K562 (cell line): Measurements from ENCODE around the gene GPATCH2. TPM values are rescaled to one million over a fixed set of nuclear protein-coding genes. Genes with fewer than 3 reads are reported as not detected.

Experiments used
- ATAC-seq: fragments of 200-7000 bp; cut with Tn5 transposase; 3 replicates; pipeline ENCODE4 v1.9.1; 2020; ENCODE audit warnings: moderate library complexity
- BruUV-seq: library from RNA; stranded (reverse); fragments of 400-500 nt; replicated peaks from 2 replicates; lab custom pipeline; 2021; lab: Mats Ljungman, UMichigan
- CTCF ChIA-PET: fragments of 300-600 bp; formaldehyde crosslinking; extraction: SDS; loops from one replicate; lab custom pipeline; 2021; ENCODE audit warnings: low intra/inter-chr PET ratio; lab: Yijun Ruan, JAX
- POLR2A ChIA-PET: fragments of 300-600, 350-650 bp; sonication (Branson Sonifier 250); formaldehyde crosslinking; extraction: SDS; loops from one replicate; lab custom pipeline; 2021; ENCODE audit warnings: antibody characterized with exemption, inconsistent platforms; lab: Yijun Ruan, JAX
- DNase-seq, 4 experiments: peaks; one replicate each; pipeline versions ENCODE4 v3.0.0 to v3.0.0-alpha.2; 2011 to 2018; ENCODE audit warnings: low spot score in 3 of 4, mixed read lengths in 3 of 4; ENCODE audit errors: extremely low read depth in 1 of 4
- FAIRE-seq: peaks from 2 replicates; lab custom pipeline; 2011; peaks lifted over from hg19 to GRCh38; lab: Jason Lieb, UNC
- H2AFZ ChIP-seq: 2 replicates; pipeline ENCODE4 v1.6.0; 2011; ENCODE audit warnings: low read depth, low read length, control low read depth, inconsistent platforms
- H3K27ac ChIP-seq: fragments of 200-600 bp; 3 replicates; pipeline ENCODE4 v1.8.0; 2011; ENCODE audit warnings: low read depth, mild to moderate bottlenecking, control low read depth, inconsistent platforms, low read length, moderate library complexity, mixed read lengths; ENCODE audit errors: extremely low read depth
- H3K27me3 ChIP-seq, 2 experiments: fragments of 300-600 bp in 1 of 2; 2 replicates in 1 of 2; 3 replicates in 1 of 2; pipeline versions ENCODE4 v1.6.0 to v1.8.0; 2011; ENCODE audit warnings: inconsistent platforms in 2 of 2, low read length in 2 of 2, mild to moderate bottlenecking in 1 of 2, mixed read lengths in 1 of 2, moderate library complexity in 1 of 2; ENCODE audit not compliant: control insufficient read depth in 2 of 2, insufficient read depth in 2 of 2
- H3K36me3 ChIP-seq: fragments of 300-600 bp; 3 replicates; pipeline ENCODE4 v1.8.0; 2011; ENCODE audit warnings: mild to moderate bottlenecking, low read length, inconsistent platforms; ENCODE audit not compliant: control insufficient read depth, insufficient read depth
- H3K4me1 ChIP-seq, 2 experiments: fragments of 200-600 bp in 1 of 2; replicated peaks in 1 of 2; 2 replicates in 1 of 2; 3 replicates in 1 of 2; pipeline versions ENCODE4 v1.5.1 to v1.8.0; 2011; ENCODE audit warnings: inconsistent platforms in 2 of 2, low read length in 2 of 2, mild to moderate bottlenecking in 1 of 2, mixed read lengths in 1 of 2, moderate library complexity in 1 of 2; ENCODE audit not compliant: control insufficient read depth in 2 of 2, insufficient read depth in 2 of 2
- H3K4me2 ChIP-seq: 2 replicates; pipeline ENCODE4 v1.6.1; 2011; ENCODE audit warnings: low read length, control low read depth, inconsistent platforms, mixed read lengths; ENCODE audit not compliant: insufficient read depth
- H3K4me3 ChIP-seq: fragments of 200-600 bp; sonication (generic), shearing (Covaris generic); 2 replicates; pipeline ENCODE4 v1.5.1; 2016; ENCODE audit warnings: control low read depth, inconsistent platforms
- H3K79me2 ChIP-seq: fragments of 200-600 bp; 3 replicates; pipeline ENCODE4 v1.8.0; 2011; ENCODE audit warnings: low read length, inconsistent platforms; ENCODE audit not compliant: control insufficient read depth, insufficient read depth
- H3K9ac ChIP-seq, 2 experiments: 2 replicates each; pipeline versions ENCODE4 v1.6.0 to v1.6.1; 2011; ENCODE audit warnings: low read depth in 2 of 2, low read length in 2 of 2, control low read depth in 1 of 2, inconsistent platforms in 1 of 2, mild to moderate bottlenecking in 1 of 2, mixed read lengths in 1 of 2; ENCODE audit not compliant: insufficient read depth in 1 of 2
- H3K9me1 ChIP-seq: one replicate; pipeline ENCODE4 v1.6.0; 2011; ENCODE audit warnings: inconsistent platforms, mild to moderate bottlenecking, low read length, moderate library complexity; ENCODE audit not compliant: control insufficient read depth, insufficient read depth
- H3K9me3 ChIP-seq: replicated peaks from 2 replicates; pipeline ENCODE4 v1.5.1; 2011; ENCODE audit warnings: low read depth, low read length, inconsistent platforms; ENCODE audit not compliant: control insufficient read depth, insufficient read depth
- H4K20me1 ChIP-seq: replicated peaks from 2 replicates; pipeline ENCODE4 v1.6.1; 2011; ENCODE audit warnings: low read length, inconsistent platforms, mixed read lengths; ENCODE audit not compliant: control insufficient read depth, insufficient read depth
- MAFG ChIP-seq: fragments of 450-650 bp; conservative IDR thresholded peaks from 2 replicates; pipeline ENCODE4 v1.6.1; 2016; ENCODE audit warnings: missing genetic modification characterization, missing compliant biosample characterization
- MAX ChIP-seq: sonication (generic); formaldehyde crosslinking; IDR thresholded peaks from 2 replicates; pipeline ENCODE4 v1.9.0; 2022; ENCODE audit warnings: mild to moderate bottlenecking, missing genetic modification reagents
- MYC ChIP-seq, 2 experiments: fragments of 250-450 bp in 1 of 2; sonication (Bioruptor Pico) in 1 of 2; IDR thresholded peaks; 2 replicates each; pipeline versions ENCODE4 v1.5.1 to v1.6.1; 2012 to 2021; ENCODE audit warnings: low read depth in 2 of 2, borderline replicate concordance in 1 of 2, improper control_type of control experiment in 1 of 2, low read length in 1 of 2, mild to moderate bottlenecking in 1 of 2, moderate library complexity in 1 of 2
- NBN ChIP-seq: fragments of 450-650 bp; IDR thresholded peaks from 2 replicates; pipeline ENCODE4 v1.6.1; 2016; ENCODE audit warnings: low read depth, mild to moderate bottlenecking
- PTRF ChIP-seq: fragments of 450-650 bp; IDR thresholded peaks from 2 replicates; pipeline ENCODE4 v1.6.1; 2016; ENCODE audit warnings: mild to moderate bottlenecking, missing genetic modification characterization, missing compliant biosample characterization
- ZNF316 ChIP-seq: fragments of 450-650 bp; IDR thresholded peaks from 2 replicates; pipeline ENCODE4 v1.6.1; 2016
- ZNF830 ChIP-seq: fragments of 250-450 bp; sonication (Bioruptor Pico); IDR thresholded peaks from 2 replicates; pipeline ENCODE4 v1.5.0; 2021; ENCODE audit warnings: mild to moderate bottlenecking
- WGBS: fragments of 100-300 bp; shearing (Covaris generic); methylation state at CpG from one replicate; pipeline ENCODE4 v1.1.6; 2016; ENCODE audit warnings: low coverage, mixed read lengths; ENCODE audit not compliant: insufficient coverage; ENCODE audit errors: missing lambda C conversion rate; 5-methylcytosine and 5-hydroxymethylcytosine counted together
- in situ Hi-C: fragments of 300-500 bp; cut with MboI; formaldehyde crosslinking; loops from 4 replicates; pipeline ENCODE4 v1.15.0; 2018; ENCODE audit warnings: inconsistent platforms, mixed read lengths
- intact Hi-C: fragments of 100-400 bp; cut with micrococcal nuclease; formaldehyde crosslinking; loops from 2 replicates; pipeline ENCODE4 v1.14.2; 2022
- polyA plus RNA-seq, 8 experiments: library from polyadenylated mRNA; depleted of rRNA in 4 of 8; stranded (reverse) in 5 of 8; unstranded in 3 of 8; fragments of >200 nt; fragmentation: Nextera tagmentation in 2 of 8; fragmentation: Illumina TruSeq in 1 of 8; extraction: Ambion mirVana in 2 of 8; extraction: Trizol in 1 of 8; gene quantifications; 2 replicates each; pipeline versions ENCODE4 v1.2.1 to v1.2.3, GENCODE V29; 2011 to 2014; ENCODE audit warnings: inconsistent platforms in 1 of 8, missing spikeins in 1 of 8
- total RNA-seq, 7 experiments: library from RNA; depleted of rRNA in 6 of 7; stranded (reverse); fragments of >200 nt in 6 of 7; fragmentation: Illumina TruSeq in 2 of 7; extraction: Trizol in 2 of 7; gene quantifications; 2 replicates each; pipeline versions ENCODE4 v1.2.1 to v1.2.3, GENCODE V29; 2011 to 2021; ENCODE audit warnings: low replicate concordance in 1 of 7

GPATCH2 gene
- total and polyA plus RNA-seq, 9 of the 15 experiments (the other 6 are each of a cell fraction or from before 2014, with no cell fraction given) = 0.38 to 2.0 (median 0.55) TPM

- TF ChIP-seq ZNF316 = peak; percentile 21; the same call in 1 of the 2 replicates
- no peak for TF ChIP-seq MYC (IDR thresholded peaks at IDR 0.05; ENCODE audit: low read depth, low read length)
- no peak for TF ChIP-seq MYC (CRISPR knock-in tag; IDR thresholded peaks at IDR 0.05; ENCODE audit: borderline replicate concordance, low read depth)
- peak; percentile 47 for TF ChIP-seq MAFG (tag)
- TF ChIP-seq, all 486 proteins: peak for 2
- ATAC-seq = no peak
- no peak for FAIRE-seq
- no TSS peak for BruUV-seq
- Histone ChIP-seq H3K9ac (no peak overlapping the region), H3K36me3 (no peaks in the 10 kb centered on the region), H3K4me1 (no peaks in the 10 kb centered on the region), H2AFZ (no peak overlapping the region), H3K4me3 (no peak overlapping the region), H3K4me2 (no peak overlapping the region), H3K27ac (no peak overlapping the region), H3K79me2 (no peaks in the 10 kb centered on the region), H3K9me3 (no peaks in the 10 kb centered on the region), H3K27me3 (no peaks in the 10 kb centered on the region), H3K9me1 (no peaks in the 10 kb centered on the region), H4K20me1 (no peaks in the 10 kb centered on the region)
- ChIA-PET POLR2A (no interaction called here), CTCF (no interaction called here)
- no peak for DNase-seq
- in situ Hi-C loops = no loop called here
- WGBS = 0% methylated on average over 1 of the region's 1 CpG
- intact Hi-C loops = no loop called here
Observed at GRCh38 chr1:217605390-217605789, 25.5 kb downstream of the GPATCH2 start.

GRCh38 chr1:217602380-217602779 is 28.5 kb downstream of the GPATCH2 start:
- Histone ChIP-seq H3K4me1 (no peaks in the 10 kb centered on the region), H3K27me3 (no peaks in the 10 kb centered on the region), H3K79me2 (no peaks in the 10 kb centered on the region), H3K4me3 (no peak overlapping the region), H3K27ac (no peak overlapping the region), H3K9ac (no peak overlapping the region), H3K9me1 (no peaks in the 10 kb centered on the region)
- intact Hi-C loops = no loop called here
- BruUV-seq = no TSS peak
- CTCF ChIA-PET = no interaction called here
- in situ Hi-C loops = no loop called here
- ATAC-seq (no peak), FAIRE-seq (no peak)
- TF ChIP-seq NBN (no peak), PTRF (tag) (no peak), ZNF830 (no peak), MAX (CRISPR knock-in tag) (no peak)
- TF ChIP-seq, all 486 proteins: peak for 0
- H3K36me3 ChIP-seq = no peaks in the 10 kb centered on the region
- no peak for DNase-seq
- H4K20me1 ChIP-seq = no peaks in the 10 kb centered on the region
- H3K9me3 ChIP-seq = no peaks in the 10 kb centered on the region
- no peak overlapping the region for H3K4me2 ChIP-seq
- no peak overlapping the region for H2AFZ ChIP-seq
- POLR2A ChIA-PET = no interaction called here
